H4 (cell line): ENCODE data around the gene LGALS3. TPM values are rescaled to one million over a fixed set of nuclear protein-coding genes. Genes with fewer than 3 reads are reported as not detected.

Experiments
- DNase-seq: peaks from one replicate; pipeline ENCODE4 v3.0.0-alpha.2; 2015; ENCODE audit warnings: low spot score
- total RNA-seq: library from RNA; depleted of rRNA; stranded (reverse); fragments of >200 nt; shearing (Covaris generic); gene quantifications from 2 replicates; pipeline ENCODE4 v1.2.3, GENCODE V29; 2014

The LGALS3 gene
- total RNA-seq, 1 experiment from 2014 or later, result 77.5 TPM

GRCh38 chr14:55130196-55130550 lies 1.1 kb downstream of the LGALS3 start:
- DNase-seq, result no peak

GRCh38 chr14:55131370-55132137 lies 2.5 kb downstream of the LGALS3 start:
- no peak for DNase-seq

- peak; percentile 60 for DNase-seq
These were observed 4.4 kb downstream of the LGALS3 start for GRCh38 chr14:55133416-55133815.

- no peak for DNase-seq
These were observed 7.2 kb downstream of the LGALS3 start for GRCh38 chr14:55136241-55136640.

GRCh38 chr14:55136885-55137786 lies 8.1 kb downstream of the LGALS3 start:
- no peak for DNase-seq

GRCh38 chr14:55138091-55138490 lies 9.0 kb downstream of the LGALS3 start:
- no peak for DNase-seq

GRCh38 chr14:55139141-55139540 lies 10.1 kb downstream of the LGALS3 start:
- no peak for DNase-seq

- DNase-seq, result no peak
These were observed 10.9 kb downstream of the LGALS3 start for GRCh38 chr14:55139696-55140509.

- DNase-seq, result no peak
These were observed 12.8 kb downstream of the LGALS3 start for GRCh38 chr14:55141825-55142224.

GRCh38 chr14:55142466-55142865 lies 13.4 kb downstream of the LGALS3 start:
- DNase-seq, result no peak

GRCh38 chr14:55146425-55146824 lies 17.4 kb downstream of the LGALS3 start:
- DNase-seq, result no peak

GRCh38 chr14:55151601-55152000 lies 22.5 kb downstream of the LGALS3 start:
- no peak for DNase-seq

- no peak for DNase-seq
These were observed 23.2 kb downstream of the LGALS3 start for GRCh38 chr14:55152052-55152753.

GRCh38 chr14:55153951-55154350 lies 24.9 kb downstream of the LGALS3 start:
- DNase-seq, result no peak

- DNase-seq, result no peak
These were observed 28.0 kb downstream of the LGALS3 start for GRCh38 chr14:55157080-55157479.

- DNase-seq, result no peak
These were observed 29.4 kb downstream of the LGALS3 start for GRCh38 chr14:55158412-55158811.

GRCh38 chr14:55160989-55161388 lies 31.9 kb downstream of the LGALS3 start:
- peak; percentile 10 for DNase-seq

GRCh38 chr14:55170526-55170925 lies 41.5 kb downstream of the LGALS3 start:
- no peak for DNase-seq

GRCh38 chr14:55180006-55180405 lies 51.0 kb downstream of the LGALS3 start:
- no peak for DNase-seq

GRCh38 chr14:55180434-55180833 lies 51.4 kb downstream of the LGALS3 start:
- DNase-seq, result no peak

- no peak for DNase-seq
These were observed 59.7 kb downstream of the LGALS3 start for GRCh38 chr14:55188686-55189295.
